ENCODE results near the gene HIPK4.

Gene HIPK4

DNA sequence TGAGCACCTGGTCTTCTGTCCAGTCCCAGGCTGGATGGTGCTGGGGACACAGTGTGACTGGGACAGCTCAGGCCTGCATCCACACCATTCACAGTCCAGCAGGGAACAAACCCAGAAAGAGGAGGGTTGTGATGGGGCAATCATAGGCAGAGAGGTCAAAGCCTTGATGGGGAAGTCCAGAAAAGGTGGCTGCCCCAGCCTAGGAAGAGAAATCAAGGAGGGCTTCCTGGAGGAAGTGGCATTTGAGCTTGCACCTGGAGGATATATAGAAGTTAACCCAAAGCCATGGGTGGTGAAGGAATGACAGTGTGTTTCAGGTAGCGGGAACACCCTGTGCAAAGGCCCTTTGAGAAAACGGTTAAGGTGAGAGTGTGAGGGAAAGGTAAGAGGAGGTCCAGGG is 25.8 kb upstream of the HIPK4 start:
- TF ChIP-seq SNAI2 (CRISPR knock-in tag; IDR thresholded peaks at IDR 0.05): no peak
- no peak for TF ChIP-seq PPARA (CRISPR knock-in tag; IDR thresholded peaks at IDR 0.05; ENCODE audit: borderline replicate concordance)
- ATAC-seq: no peak

DNA sequence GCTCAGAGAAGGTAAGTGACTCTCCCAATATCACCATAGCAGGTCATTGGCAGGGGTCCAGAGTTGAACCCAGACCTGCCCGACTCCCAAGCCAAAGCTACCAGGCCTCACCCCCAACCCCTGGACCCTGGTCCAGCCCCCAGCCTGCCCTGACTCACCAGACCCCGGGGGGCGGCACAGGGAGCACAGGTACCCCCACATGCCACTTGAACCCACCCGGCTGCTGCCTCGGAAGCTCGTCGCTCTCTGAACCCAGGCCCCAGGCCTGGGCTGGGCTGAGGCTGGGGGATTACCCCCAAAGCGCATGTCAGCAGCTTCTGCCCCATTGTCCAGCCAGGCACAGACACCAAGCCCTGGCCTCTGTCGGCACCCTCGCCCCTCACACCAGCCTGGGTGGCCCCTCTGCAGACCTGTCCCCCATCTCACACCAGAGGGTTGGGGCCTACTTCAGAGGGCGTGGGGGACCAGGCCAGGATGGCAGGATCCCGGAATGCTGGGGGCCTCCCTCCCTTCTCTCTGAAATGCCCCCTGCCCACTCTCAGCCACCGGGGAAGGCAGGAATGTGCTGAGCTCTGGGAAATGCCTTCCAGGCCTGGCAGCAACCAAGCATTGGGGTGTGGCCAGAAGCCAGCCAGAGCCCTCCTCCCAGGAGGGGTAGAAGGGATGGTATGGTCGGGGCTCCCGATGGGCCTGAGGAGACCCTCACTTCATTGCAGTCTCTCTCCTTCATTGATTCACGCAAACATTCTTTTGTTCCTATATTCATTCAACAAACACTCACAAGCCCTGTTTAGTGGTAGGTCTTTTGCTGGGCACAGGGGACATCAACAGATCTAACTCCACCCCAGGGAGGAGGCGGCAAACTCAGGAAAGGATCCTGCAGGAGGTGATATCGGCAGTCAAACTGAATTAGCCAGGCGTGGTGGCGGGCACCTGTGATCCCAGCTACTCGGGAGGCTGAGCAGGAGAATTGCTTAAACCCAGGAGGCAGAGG is 24.9 kb upstream of the HIPK4 start:
- TF ChIP-seq ARNTL (CRISPR knock-in tag; IDR thresholded peaks at IDR 0.05; ENCODE audit: borderline replicate concordance, low read depth): no peak
- TF ChIP-seq, protein P1, sequence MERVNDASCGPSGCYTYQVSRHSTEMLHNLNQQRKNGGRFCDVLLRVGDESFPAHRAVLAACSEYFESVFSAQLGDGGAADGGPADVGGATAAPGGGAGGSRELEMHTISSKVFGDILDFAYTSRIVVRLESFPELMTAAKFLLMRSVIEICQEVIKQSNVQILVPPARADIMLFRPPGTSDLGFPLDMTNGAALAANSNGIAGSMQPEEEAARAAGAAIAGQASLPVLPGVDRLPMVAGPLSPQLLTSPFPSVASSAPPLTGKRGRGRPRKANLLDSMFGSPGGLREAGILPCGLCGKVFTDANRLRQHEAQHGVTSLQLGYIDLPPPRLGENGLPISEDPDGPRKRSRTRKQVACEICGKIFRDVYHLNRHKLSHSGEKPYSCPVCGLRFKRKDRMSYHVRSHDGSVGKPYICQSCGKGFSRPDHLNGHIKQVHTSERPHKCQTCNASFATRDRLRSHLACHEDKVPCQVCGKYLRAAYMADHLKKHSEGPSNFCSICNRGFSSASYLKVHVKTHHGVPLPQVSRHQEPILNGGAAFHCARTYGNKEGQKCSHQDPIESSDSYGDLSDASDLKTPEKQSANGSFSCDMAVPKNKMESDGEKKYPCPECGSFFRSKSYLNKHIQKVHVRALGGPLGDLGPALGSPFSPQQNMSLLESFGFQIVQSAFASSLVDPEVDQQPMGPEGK (CRISPR knock-in tag; IDR thresholded peaks at IDR 0.05; ENCODE audit: borderline replicate concordance): no peak
- no peak for TF ChIP-seq OSR1 (CRISPR knock-in tag; IDR thresholded peaks at IDR 0.05)
- no peak for TF ChIP-seq ZNF70 (CRISPR knock-in tag; IDR thresholded peaks at IDR 0.05)
- no peak for TF ChIP-seq GLIS3 (CRISPR knock-in tag; IDR thresholded peaks at IDR 0.05)
- TF ChIP-seq, protein P2, sequence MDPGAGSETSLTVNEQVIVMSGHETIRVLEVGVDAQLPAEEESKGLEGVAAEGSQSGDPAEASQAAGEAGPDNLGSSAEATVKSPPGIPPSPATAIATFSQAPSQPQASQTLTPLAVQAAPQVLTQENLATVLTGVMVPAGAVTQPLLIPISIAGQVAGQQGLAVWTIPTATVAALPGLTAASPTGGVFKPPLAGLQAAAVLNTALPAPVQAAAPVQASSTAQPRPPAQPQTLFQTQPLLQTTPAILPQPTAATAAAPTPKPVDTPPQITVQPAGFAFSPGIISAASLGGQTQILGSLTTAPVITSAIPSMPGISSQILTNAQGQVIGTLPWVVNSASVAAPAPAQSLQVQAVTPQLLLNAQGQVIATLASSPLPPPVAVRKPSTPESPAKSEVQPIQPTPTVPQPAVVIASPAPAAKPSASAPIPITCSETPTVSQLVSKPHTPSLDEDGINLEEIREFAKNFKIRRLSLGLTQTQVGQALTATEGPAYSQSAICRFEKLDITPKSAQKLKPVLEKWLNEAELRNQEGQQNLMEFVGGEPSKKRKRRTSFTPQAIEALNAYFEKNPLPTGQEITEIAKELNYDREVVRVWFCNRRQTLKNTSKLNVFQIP (CRISPR knock-in tag; IDR thresholded peaks at IDR 0.05; ENCODE audit: borderline replicate concordance, low read depth): no peak
- no peak for TF ChIP-seq PPARA (CRISPR knock-in tag; IDR thresholded peaks at IDR 0.05; ENCODE audit: borderline replicate concordance)
- TF ChIP-seq ZFP30 (CRISPR knock-in tag; IDR thresholded peaks at IDR 0.05): no peak
- TF ChIP-seq, protein P3, sequence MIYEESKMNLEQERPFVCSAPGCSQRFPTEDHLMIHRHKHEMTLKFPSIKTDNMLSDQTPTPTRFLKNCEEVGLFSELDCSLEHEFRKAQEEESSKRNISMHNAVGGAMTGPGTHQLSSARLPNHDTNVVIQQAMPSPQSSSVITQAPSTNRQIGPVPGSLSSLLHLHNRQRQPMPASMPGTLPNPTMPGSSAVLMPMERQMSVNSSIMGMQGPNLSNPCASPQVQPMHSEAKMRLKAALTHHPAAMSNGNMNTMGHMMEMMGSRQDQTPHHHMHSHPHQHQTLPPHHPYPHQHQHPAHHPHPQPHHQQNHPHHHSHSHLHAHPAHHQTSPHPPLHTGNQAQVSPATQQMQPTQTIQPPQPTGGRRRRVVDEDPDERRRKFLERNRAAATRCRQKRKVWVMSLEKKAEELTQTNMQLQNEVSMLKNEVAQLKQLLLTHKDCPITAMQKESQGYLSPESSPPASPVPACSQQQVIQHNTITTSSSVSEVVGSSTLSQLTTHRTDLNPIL (CRISPR knock-in tag; IDR thresholded peaks at IDR 0.05; ENCODE audit: low read depth): no peak
- no peak for ATAC-seq

DNA sequence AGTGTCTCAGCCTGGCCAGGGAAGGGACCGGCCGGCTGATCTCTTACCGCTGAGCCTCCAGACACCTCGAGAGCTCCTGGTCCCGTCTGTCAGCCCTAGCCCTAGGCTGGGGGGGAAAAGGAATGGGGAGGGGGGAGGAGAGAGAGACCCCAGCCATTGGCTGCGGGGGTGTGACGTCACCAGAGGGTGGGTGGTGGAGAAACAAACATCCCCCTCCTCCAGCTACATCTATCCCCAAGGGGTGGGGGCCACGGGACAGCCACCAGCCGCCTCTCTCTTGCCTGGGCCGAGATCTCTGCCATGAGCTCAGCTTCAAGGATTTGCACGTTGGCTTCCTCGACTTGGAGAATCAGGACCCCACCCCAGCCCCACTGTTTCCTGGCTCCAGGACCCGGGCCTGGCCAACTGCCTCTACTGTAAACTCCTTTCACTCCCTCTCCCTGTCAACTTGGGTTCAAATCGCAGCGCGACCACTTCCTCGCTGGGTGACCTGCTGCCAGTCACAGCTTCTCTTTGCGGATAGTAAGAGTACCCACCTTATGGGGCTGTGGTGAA is 23.4 kb upstream of the HIPK4 start, which contains the start of gene PRX:
Gene PRX (minus strand): TSS at position 88 of the 555 bp plus-strand sequence. CDS start 5,446 bp downstream, outside the sequence.
- ATAC-seq: no peak
- TF ChIP-seq, protein P4, sequence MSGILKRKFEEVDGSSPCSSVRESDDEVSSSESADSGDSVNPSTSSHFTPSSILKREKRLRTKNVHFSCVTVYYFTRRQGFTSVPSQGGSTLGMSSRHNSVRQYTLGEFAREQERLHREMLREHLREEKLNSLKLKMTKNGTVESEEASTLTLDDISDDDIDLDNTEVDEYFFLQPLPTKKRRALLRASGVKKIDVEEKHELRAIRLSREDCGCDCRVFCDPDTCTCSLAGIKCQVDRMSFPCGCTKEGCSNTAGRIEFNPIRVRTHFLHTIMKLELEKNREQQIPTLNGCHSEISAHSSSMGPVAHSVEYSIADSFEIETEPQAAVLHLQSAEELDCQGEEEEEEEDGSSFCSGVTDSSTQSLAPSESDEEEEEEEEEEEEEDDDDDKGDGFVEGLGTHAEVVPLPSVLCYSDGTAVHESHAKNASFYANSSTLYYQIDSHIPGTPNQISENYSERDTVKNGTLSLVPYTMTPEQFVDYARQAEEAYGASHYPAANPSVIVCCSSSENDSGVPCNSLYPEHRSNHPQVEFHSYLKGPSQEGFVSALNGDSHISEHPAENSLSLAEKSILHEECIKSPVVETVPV (CRISPR knock-in tag; IDR thresholded peaks at IDR 0.05): no peak
- TF ChIP-seq TOX (CRISPR knock-in tag; IDR thresholded peaks at IDR 0.05; ENCODE audit: borderline replicate concordance) (no peak), TCF4 (CRISPR knock-in tag; IDR thresholded peaks at IDR 0.05; ENCODE audit: borderline replicate concordance) (no peak), GLIS3 (CRISPR knock-in tag; IDR thresholded peaks at IDR 0.05) (no peak), ZNF8 (CRISPR knock-in tag; IDR thresholded peaks at IDR 0.05) (no peak), ISL1 (CRISPR knock-in tag; IDR thresholded peaks at IDR 0.05) (no peak), CSDC2 (CRISPR knock-in tag; IDR thresholded peaks at IDR 0.05) (no peak), ZC3H10 (CRISPR knock-in tag; IDR thresholded peaks at IDR 0.05) (no peak), ZFP3 (CRISPR knock-in tag; IDR thresholded peaks at IDR 0.05) (no peak), BACH2 (CRISPR knock-in tag; IDR thresholded peaks at IDR 0.05; ENCODE audit: borderline replicate concordance) (no peak), ZFP30 (CRISPR knock-in tag; IDR thresholded peaks at IDR 0.05) (no peak), ESRRG (CRISPR knock-in tag; IDR thresholded peaks at IDR 0.05) (no peak)
- TF ChIP-seq, protein P1 (CRISPR knock-in tag; IDR thresholded peaks at IDR 0.05; ENCODE audit: borderline replicate concordance): no peak
- TF ChIP-seq, protein P2 (CRISPR knock-in tag; IDR thresholded peaks at IDR 0.05; ENCODE audit: borderline replicate concordance, low read depth): no peak
